Measurements from ENCODE around the gene KCNQ2. TPM values are rescaled to one million over a fixed set of nuclear protein-coding genes. Genes with fewer than 3 reads are reported as not detected.

Gene KCNQ2
- total and polyA plus RNA-seq, 10 of the 15 experiments (the other 5 are each of a cell fraction or from before 2014, with no cell fraction given) = 0.06 to 0.49 (median 0.26) TPM; not detected in 7

DNA sequence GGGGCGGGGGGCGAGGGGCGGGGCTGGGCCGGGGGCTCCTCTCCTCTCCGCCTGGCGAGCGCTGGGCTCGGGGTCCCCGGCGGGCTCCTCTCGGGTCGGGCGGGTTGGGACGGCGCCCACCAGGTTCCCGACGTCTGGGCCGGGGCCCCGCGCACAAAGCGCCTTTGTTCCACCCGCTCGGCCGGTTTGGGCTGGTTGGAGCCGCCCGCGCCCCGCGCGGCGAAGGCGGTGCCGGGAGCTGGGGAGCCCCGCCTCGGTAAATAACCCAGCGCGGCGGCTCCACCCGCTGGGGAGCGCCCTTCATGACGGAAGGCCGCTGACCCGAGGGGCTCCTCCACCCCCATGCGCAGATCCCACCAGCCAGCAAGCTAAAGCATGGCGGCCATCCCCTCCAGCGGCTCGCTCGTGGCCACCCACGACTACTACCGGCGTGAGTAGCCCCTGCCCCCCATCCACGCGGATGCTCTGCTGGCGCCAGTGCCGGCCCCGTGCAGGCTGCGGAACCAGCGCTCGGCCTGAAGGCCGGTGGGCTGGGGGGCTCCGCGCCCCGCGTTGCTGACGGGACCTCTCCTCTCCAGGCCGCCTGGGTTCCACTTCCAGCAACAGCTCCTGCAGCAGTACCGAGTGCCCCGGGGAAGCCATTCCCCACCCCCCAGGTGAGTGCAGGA, 48.6 kb upstream of the KCNQ2 start (continued):
- 0 out of 3 replicates have a peak, but pooled peaks of 1 of the 2 experiments have one; percentile 10 for TF ChIP-seq EGR1 (IDR thresholded peaks at IDR 0.05; ENCODE audit: borderline replicate concordance in 1 of 2, low read depth in 2 of 2, low read length in 2 of 2)
- no peak for TF ChIP-seq ZNF622 (IDR thresholded peaks at IDR 0.05)
- TF ChIP-seq GATAD2B (conservative IDR thresholded peaks at IDR 0.05; ENCODE audit: low read depth) = 0 out of 2 replicates have a peak, but pooled peaks have one; percentile 31
- TF ChIP-seq CBX5 (IDR thresholded peaks at IDR 0.05; ENCODE audit: low read depth) = no peak
- peak in 1 of 2 experiments; percentile 11; a peak in 1 of 4 replicates for TF ChIP-seq BHLHE40 (IDR thresholded peaks at IDR 0.05; ENCODE audit: borderline replicate concordance in 1 of 2, low read depth in 2 of 2, low read length in 1 of 2)
- TF ChIP-seq, protein P1, sequence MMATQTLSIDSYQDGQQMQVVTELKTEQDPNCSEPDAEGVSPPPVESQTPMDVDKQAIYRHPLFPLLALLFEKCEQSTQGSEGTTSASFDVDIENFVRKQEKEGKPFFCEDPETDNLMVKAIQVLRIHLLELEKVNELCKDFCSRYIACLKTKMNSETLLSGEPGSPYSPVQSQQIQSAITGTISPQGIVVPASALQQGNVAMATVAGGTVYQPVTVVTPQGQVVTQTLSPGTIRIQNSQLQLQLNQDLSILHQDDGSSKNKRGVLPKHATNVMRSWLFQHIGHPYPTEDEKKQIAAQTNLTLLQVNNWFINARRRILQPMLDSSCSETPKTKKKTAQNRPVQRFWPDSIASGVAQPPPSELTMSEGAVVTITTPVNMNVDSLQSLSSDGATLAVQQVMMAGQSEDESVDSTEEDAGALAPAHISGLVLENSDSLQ (IDR thresholded peaks at IDR 0.05) = peak; percentile 11; the same call in 1 of the 2 replicates
- 0 out of 3 replicates have a peak, but pooled peaks have one; percentile 5 for TF ChIP-seq POU2F2 (IDR thresholded peaks at IDR 0.05; ENCODE audit: borderline replicate concordance, low read depth, low read length)
- no peak for TF ChIP-seq PML (IDR thresholded peaks at IDR 0.05; ENCODE audit: low read length)
- TF ChIP-seq, protein P2, sequence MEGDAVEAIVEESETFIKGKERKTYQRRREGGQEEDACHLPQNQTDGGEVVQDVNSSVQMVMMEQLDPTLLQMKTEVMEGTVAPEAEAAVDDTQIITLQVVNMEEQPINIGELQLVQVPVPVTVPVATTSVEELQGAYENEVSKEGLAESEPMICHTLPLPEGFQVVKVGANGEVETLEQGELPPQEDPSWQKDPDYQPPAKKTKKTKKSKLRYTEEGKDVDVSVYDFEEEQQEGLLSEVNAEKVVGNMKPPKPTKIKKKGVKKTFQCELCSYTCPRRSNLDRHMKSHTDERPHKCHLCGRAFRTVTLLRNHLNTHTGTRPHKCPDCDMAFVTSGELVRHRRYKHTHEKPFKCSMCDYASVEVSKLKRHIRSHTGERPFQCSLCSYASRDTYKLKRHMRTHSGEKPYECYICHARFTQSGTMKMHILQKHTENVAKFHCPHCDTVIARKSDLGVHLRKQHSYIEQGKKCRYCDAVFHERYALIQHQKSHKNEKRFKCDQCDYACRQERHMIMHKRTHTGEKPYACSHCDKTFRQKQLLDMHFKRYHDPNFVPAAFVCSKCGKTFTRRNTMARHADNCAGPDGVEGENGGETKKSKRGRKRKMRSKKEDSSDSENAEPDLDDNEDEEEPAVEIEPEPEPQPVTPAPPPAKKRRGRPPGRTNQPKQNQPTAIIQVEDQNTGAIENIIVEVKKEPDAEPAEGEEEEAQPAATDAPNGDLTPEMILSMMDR (IDR thresholded peaks at IDR 0.05 in 2 of 3, conservative IDR thresholded peaks at IDR 0.05 in 1 of 3; ENCODE audit: control insufficient read depth in 2 of 3, extremely low read depth in 1 of 3, insufficient read depth in 1 of 3, low read depth in 3 of 3, low read length in 3 of 3) = peak in 1 of 3 experiments; percentile 22; a peak in 2 of 6 replicates
- TF ChIP-seq CREM (IDR thresholded peaks at IDR 0.05; ENCODE audit: low read depth) = no peak
- peak; percentile 78 for TF ChIP-seq YY1 (IDR thresholded peaks at IDR 0.05; ENCODE audit: low read depth, low read length)
- TF ChIP-seq RAD51 (IDR thresholded peaks at IDR 0.05) = no peak
- 0 out of 2 replicates have a peak, but pooled peaks have one; percentile 55 for TF ChIP-seq SMARCA5 (IDR thresholded peaks at IDR 0.05)
- TF ChIP-seq RBBP5 (conservative IDR thresholded peaks at IDR 0.05) = no peak
- TF ChIP-seq TARDBP (IDR thresholded peaks at IDR 0.05; ENCODE audit: borderline replicate concordance) = no peak
- no peak for TF ChIP-seq CBX3 (IDR thresholded peaks at IDR 0.05; ENCODE audit: borderline replicate concordance, low read depth)
- TF ChIP-seq IKZF1 (conservative IDR thresholded peaks at IDR 0.05) = no peak
- TF ChIP-seq, protein P3, sequence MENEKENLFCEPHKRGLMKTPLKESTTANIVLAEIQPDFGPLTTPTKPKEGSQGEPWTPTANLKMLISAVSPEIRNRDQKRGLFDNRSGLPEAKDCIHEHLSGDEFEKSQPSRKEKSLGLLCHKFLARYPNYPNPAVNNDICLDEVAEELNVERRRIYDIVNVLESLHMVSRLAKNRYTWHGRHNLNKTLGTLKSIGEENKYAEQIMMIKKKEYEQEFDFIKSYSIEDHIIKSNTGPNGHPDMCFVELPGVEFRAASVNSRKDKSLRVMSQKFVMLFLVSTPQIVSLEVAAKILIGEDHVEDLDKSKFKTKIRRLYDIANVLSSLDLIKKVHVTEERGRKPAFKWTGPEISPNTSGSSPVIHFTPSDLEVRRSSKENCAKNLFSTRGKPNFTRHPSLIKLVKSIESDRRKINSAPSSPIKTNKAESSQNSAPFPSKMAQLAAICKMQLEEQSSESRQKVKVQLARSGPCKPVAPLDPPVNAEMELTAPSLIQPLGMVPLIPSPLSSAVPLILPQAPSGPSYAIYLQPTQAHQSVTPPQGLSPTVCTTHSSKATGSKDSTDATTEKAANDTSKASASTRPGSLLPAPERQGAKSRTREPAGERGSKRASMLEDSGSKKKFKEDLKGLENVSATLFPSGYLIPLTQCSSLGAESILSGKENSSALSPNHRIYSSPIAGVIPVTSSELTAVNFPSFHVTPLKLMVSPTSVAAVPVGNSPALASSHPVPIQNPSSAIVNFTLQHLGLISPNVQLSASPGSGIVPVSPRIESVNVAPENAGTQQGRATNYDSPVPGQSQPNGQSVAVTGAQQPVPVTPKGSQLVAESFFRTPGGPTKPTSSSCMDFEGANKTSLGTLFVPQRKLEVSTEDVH (IDR thresholded peaks at IDR 0.05; ENCODE audit: low read depth, partially characterized antibody) = no peak
- TF ChIP-seq, protein P4, sequence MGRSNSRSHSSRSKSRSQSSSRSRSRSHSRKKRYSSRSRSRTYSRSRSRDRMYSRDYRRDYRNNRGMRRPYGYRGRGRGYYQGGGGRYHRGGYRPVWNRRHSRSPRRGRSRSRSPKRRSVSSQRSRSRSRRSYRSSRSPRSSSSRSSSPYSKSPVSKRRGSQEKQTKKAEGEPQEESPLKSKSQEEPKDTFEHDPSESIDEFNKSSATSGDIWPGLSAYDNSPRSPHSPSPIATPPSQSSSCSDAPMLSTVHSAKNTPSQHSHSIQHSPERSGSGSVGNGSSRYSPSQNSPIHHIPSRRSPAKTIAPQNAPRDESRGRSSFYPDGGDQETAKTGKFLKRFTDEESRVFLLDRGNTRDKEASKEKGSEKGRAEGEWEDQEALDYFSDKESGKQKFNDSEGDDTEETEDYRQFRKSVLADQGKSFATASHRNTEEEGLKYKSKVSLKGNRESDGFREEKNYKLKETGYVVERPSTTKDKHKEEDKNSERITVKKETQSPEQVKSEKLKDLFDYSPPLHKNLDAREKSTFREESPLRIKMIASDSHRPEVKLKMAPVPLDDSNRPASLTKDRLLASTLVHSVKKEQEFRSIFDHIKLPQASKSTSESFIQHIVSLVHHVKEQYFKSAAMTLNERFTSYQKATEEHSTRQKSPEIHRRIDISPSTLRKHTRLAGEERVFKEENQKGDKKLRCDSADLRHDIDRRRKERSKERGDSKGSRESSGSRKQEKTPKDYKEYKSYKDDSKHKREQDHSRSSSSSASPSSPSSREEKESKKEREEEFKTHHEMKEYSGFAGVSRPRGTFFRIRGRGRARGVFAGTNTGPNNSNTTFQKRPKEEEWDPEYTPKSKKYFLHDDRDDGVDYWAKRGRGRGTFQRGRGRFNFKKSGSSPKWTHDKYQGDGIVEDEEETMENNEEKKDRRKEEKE (IDR thresholded peaks at IDR 0.05) = no peak
- no peak for TF ChIP-seq HDAC6 (IDR thresholded peaks at IDR 0.05; ENCODE audit: unreplicated experiment)
- no peak for TF ChIP-seq STAT3 (IDR thresholded peaks at IDR 0.05; ENCODE audit: low read depth, low read length)
- no peak for TF ChIP-seq POLR2AphosphoS2 (IDR thresholded peaks at IDR 0.05; ENCODE audit: low read depth, low read length)
